Calu3 (cell line): ENCODE results near the gene RGL3. TPM values are rescaled to one million over a fixed set of nuclear protein-coding genes. Genes with fewer than 3 reads are reported as not detected.

Experiments used
- BruUV-seq: library from RNA; stranded (reverse); fragments of 400-500 nt; replicated peaks from 2 replicates; lab custom pipeline; 2021; lab: Mats Ljungman, UMichigan
- CTCF ChIA-PET: fragments of 300-600 bp; sonication (Branson Sonifier 250); formaldehyde crosslinking; loops from one replicate; lab custom pipeline; 2022; ENCODE audit warnings: antibody characterized with exemption; lab: Charles Lee
- DNase-seq: peaks from one replicate; pipeline ENCODE4 v3.0.0; 2022
- H3K27ac Mint-ChIP-seq: one replicate; pipeline ENCODE4 v1.8.0; 2022; ENCODE audit warnings: mixed read lengths; ENCODE audit not compliant: unreplicated experiment
- H3K27me3 Mint-ChIP-seq: one replicate; pipeline ENCODE4 v1.8.0; 2022; ENCODE audit warnings: mixed read lengths; ENCODE audit not compliant: unreplicated experiment
- H3K36me3 Mint-ChIP-seq: one replicate; pipeline ENCODE4 v1.8.0; 2022; ENCODE audit warnings: mild to moderate bottlenecking, moderate library complexity, mixed read lengths; ENCODE audit not compliant: insufficient read depth, unreplicated experiment
- H3K4me1 Mint-ChIP-seq: one replicate; pipeline ENCODE4 v1.8.0; 2022; ENCODE audit warnings: mild to moderate bottlenecking, low read depth, mixed read lengths; ENCODE audit not compliant: unreplicated experiment
- H3K4me3 Mint-ChIP-seq: one replicate; pipeline ENCODE4 v1.8.0; 2022; ENCODE audit warnings: mild to moderate bottlenecking, low read depth, moderate library complexity, mixed read lengths; ENCODE audit not compliant: unreplicated experiment
- H3K9me3 Mint-ChIP-seq: one replicate; pipeline ENCODE4 v1.8.0; 2022; ENCODE audit warnings: low read depth, mixed read lengths; ENCODE audit not compliant: unreplicated experiment
- CTCF ChIP-seq: fragments of 200-600 bp; IDR thresholded peaks from one replicate; pipeline ENCODE4 v1.8.0; 2022; ENCODE audit warnings: antibody characterized with exemption; ENCODE audit not compliant: unreplicated experiment
- intact Hi-C: fragments of 100-400 bp; cut with micrococcal nuclease; formaldehyde crosslinking; loops from one replicate; pipeline ENCODE4 v1.10.0; 2022; ENCODE audit not compliant: unreplicated experiment
- total RNA-seq: library from RNA; stranded (reverse); gene quantifications from 2 replicates; pipeline ENCODE4 v1.2.3, GENCODE V29; 2022

Gene RGL3
- total RNA-seq, 1 experiment from 2014 or later = 84.1 TPM

DNA sequence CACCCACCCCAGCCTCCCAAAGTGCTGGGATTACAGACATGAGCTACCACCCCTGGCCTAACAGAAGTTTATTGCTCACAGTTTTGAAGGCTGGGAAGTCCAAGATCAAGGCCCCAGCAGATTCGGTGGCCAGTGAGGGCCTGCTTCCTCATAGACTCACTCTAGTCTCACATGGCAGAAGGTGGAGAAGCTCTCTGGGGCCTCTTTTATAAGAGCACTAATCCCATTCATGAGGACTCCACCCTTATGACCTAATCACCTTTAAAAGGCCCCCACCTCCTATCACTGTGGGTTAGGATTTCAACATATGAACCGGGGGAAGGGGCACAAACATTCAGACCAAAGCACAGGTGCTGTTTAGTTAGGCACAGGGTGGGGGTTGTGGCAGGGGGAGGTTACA is 51.6 kb downstream of the RGL3 start:
- CTCF ChIA-PET = no interaction called here
- intact Hi-C loops = no loop called here

GRCh38 chr19:11365557-11366117 is 53.5 kb downstream of the RGL3 start:
- Mint-ChIP-seq H3K4me3 (no peak overlapping the region), H3K27me3 (no peaks in the 10 kb centered on the region), H3K4me1 (no peaks in the 10 kb centered on the region), H3K27ac (no peak overlapping the region), H3K9me3 (no peaks in the 10 kb centered on the region), H3K36me3 (peaks cover 11% of the 10 kb centered on the region)
- TF ChIP-seq CTCF = no peak
- intact Hi-C loops = no loop called here
- no TSS peak for BruUV-seq
- DNase-seq = no peak
- CTCF ChIA-PET = interaction anchor here (0.7 kb wide), 1 partner anchor 10 kb away, joined by 3 read pairs; no protein-coding TSS in a partner anchor

More for the DNA sequence above, 51.6 kb downstream of the RGL3 start:
- no peak for TF ChIP-seq CTCF
- Mint-ChIP-seq H3K36me3 (peaks cover under 1% of the 10 kb centered on the region), H3K9me3 (no peaks in the 10 kb centered on the region), H3K4me3 (no peak overlapping the region), H3K4me1 (no peaks in the 10 kb centered on the region), H3K27me3 (no peaks in the 10 kb centered on the region), H3K27ac (no peak overlapping the region)
- BruUV-seq = no TSS peak
- no peak for DNase-seq

GRCh38 chr19:11364935-11365334 is 54.2 kb downstream of the RGL3 start:
- no peak for TF ChIP-seq CTCF
- CTCF ChIA-PET = no interaction called here
- Mint-ChIP-seq H3K36me3 (peaks cover 11% of the 10 kb centered on the region), H3K4me3 (no peak overlapping the region), H3K27me3 (peaks cover under 1% of the 10 kb centered on the region), H3K27ac (no peak overlapping the region), H3K4me1 (no peaks in the 10 kb centered on the region), H3K9me3 (no peaks in the 10 kb centered on the region)
- intact Hi-C loops = no loop called here
- no peak for DNase-seq
- no TSS peak for BruUV-seq

DNA sequence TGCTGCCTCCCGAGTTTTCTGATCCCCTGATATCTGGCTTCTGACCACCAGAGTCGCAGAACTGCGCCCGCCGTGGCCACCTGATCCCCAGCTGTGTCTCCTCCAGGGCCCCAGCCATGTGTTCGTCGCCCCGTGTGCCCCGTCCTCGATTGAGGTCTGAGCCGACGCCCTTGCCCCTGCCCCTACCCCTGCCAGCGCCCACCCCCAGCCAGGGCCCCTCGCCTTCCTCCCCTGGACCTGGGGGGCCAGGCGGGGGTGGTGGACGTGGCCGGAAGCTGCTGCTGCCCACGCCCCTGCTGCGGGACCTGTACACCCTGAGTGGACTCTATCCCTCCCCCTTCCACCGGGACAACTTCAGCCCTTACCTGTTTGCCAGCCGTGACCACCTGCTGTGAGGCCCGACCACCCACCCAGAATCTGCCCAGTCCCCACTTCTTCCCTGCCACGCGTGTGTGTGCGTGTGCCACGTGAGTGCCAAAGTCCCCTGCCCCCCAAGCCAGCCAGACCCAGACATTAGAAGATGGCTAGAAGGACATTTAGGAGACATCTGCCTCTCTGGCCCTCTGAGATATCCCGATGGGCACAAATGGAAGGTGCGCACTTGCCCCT is 54.7 kb downstream of the RGL3 start:
- no peaks in the 10 kb centered on the region for H3K4me1 Mint-ChIP-seq
- H3K36me3 Mint-ChIP-seq = peaks cover 11% of the 10 kb centered on the region
- no peak overlapping the region for H3K4me3 Mint-ChIP-seq
- intact Hi-C loops = no loop called here
- DNase-seq = no peak
- CTCF ChIA-PET = no interaction called here
- no peaks in the 10 kb centered on the region for H3K9me3 Mint-ChIP-seq
- no TSS peak for BruUV-seq
- peaks cover 6% of the 10 kb centered on the region for H3K27me3 Mint-ChIP-seq
- no peak overlapping the region for H3K27ac Mint-ChIP-seq
- no peak for TF ChIP-seq CTCF
